ENCODE results near the gene GCGR.

- TF ChIP-seq CTCF (IDR thresholded peaks at IDR 0.05) (no peak), FOSL2 (IDR thresholded peaks at IDR 0.05) (no peak), FOSL2 (CRISPR knock-in tag; IDR thresholded peaks at IDR 0.05) (no peak), POLR2A (IDR thresholded peaks at IDR 0.05; ENCODE audit: low read length) (no peak)
Measured at GRCh38 chr17:81817758-81818147, 13.8 kb downstream of the GCGR start.
